Hindlimb muscle (tissue), 1 donor: ENCODE measurements around the gene AOAH. TPM values are rescaled to one million over a fixed set of nuclear protein-coding genes. Genes with fewer than 3 reads are reported as not detected.
"Not testable (repeated sequence)": the region's sequence is repeated elsewhere in the genome, so short reads cannot be mapped to it uniquely, and the experiment has no call there.

Experiments used
- DNase-seq: peaks from one replicate; pipeline ENCODE4 v3.0.0-alpha.2; 2013
- polyA plus RNA-seq: library from polyadenylated mRNA; unstranded; fragments of 120-200 nt; gene quantifications from one replicate; pipeline ENCODE4 v1.2.1, GENCODE V29; 2013; ENCODE audit not compliant: insufficient read length

Gene AOAH
- polyA plus RNA-seq, 1 donor = 4.5 TPM

DNA sequence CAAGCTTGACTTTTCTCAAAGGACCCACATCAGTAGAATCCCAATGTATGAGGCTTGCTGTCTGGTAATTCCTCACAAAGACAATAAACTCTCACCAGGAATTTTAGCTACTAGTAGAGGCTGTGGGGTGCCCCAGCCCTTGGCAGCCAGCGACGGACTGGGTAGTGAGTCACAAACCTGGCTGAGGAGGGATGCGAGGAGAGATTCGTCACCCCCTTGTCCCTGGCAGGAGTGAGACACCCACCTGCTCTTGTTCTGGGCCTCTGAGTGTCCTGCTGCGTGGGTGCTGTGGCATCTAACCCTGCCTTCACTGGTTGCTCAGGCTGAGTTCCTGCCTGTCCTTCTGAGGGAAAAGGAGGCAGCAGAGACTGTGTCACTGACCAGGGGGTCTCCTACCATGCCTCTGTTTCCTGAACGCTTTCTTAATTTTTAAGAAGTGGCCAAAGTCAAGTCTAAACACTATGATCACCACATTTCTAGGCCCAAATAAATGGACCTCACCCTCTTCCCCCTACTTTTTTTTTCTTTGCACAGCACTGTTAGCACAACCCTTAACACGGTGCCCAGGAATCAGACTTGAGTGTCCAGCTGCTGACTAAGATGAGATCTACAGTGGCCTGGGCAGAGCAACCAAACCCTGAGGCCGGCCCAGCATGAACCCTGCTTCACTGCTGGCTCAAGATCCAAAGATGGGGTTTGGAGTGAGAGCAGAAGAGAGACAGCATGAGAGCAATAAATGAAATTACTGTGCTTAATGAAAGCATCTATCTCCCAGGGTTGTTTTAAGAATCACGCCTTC is 188.2 kb downstream of the AOAH start:
- no peak for DNase-seq

- no peak for DNase-seq
These were observed 190.6 kb downstream of the AOAH start for GRCh38 chr7:36533717-36534116.

DNA sequence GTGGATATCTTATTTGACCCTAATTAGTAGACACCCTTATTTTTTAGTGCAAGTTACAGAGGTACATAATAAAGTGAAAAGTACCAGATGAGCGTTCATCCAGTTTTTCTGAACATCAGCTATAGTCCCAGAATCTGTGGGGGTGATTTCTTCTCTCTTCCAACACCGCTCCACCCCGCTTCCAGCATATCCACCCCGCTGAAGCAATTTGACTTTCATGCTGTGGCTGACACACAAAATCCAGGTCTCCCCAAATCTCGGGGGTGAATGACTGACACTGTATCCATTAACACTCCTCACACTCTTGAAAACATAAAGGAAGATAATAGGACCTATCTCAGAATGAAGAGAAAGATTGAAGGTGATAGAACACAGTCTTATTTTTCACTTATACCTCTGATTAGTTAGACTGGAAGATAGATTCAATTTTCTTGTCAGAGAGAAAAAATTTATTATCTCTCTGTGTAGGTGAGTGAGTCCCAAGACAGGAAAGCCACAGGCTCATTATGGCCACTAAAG is 191.3 kb downstream of the AOAH start:
- no peak for DNase-seq

GRCh38 chr7:36531951-36532350 is 192.3 kb downstream of the AOAH start:
- DNase-seq = no peak

- DNase-seq = no peak
These were observed 193.8 kb downstream of the AOAH start for GRCh38 chr7:36530456-36530855.

DNA sequence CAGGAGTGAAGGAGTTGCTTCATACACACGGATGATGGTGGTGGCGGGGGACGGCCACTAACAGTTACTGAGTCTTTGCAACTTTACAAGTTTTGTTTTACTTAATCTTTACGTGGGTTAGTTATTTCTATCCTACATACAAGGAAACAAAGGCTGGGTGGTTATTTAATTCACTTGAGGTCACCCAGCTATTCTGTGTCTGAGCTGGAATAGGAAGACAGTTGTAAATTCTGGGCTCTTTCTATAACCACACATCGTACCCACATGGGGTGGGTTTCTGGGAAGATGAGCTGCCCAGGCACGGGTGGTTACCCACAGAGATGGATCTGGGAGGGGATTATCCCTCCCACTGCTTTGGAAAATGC is 196.8 kb downstream of the AOAH start:
- DNase-seq = no peak

DNA sequence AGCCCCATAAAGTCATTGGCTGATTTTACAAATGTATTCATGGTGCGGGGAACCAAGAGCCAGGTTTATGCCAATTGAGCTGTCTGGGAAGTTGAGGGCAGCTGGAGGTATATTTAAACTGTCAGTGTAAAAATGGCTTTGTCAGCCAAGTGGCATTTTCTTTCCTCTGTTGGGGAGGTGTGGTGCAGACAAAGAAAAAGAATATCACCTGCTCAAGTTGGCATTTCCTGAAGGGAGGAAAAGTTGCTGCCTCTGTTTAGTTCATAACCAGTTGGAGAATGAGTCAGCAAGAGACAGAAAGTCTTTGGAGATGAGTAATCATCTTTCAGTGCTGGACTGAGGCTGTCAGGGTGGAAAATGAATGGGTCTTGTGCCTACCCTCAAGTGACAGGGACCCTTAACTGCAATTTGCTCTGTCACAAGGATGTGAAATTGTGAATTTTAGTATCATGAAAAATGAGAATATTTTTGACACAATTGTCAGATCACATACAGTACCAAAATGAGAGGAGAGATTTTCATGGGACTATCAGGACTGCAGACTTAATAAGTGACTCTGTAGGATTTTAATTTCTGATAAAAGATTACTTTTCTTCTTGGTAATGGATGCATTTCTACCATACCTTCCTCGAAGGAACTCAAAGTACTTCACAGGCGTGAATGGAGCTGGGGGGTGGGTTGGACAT is 197.3 kb downstream of the AOAH start:
- no peak for DNase-seq

- no peak for DNase-seq
These were observed 200.8 kb downstream of the AOAH start for GRCh38 chr7:36523371-36524101.

DNA sequence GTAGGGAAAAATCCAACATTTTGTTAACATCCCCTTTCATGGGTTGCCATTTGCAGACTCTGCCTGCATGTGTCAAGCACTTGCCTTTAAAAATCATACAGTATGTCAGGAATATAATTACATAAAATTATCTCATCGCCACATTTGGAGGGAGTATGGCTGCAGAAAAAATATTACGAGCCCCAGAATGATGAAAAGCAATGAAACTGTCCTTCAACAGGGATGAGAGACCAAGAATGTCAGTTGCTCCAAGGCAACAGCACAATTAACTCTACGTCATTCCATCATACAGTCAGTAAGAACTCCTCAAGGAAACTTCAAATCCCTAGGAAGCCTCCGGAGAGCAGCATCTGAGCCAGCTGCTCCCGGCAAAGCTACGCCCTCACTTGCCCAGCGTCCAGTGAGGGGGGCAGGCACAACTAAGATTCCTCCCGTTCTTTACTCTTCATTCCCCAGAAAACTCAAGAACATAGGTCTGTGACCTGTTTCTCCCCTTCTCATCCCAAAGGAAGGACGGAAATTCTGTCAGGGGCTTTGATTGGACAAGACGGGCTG is 201.8 kb downstream of the AOAH start:
- DNase-seq = no peak

- no peak for DNase-seq
These were observed 202.4 kb downstream of the AOAH start for GRCh38 chr7:36521911-36522310.

GRCh38 chr7:36521133-36521532 is 203.2 kb downstream of the AOAH start:
- no peak for DNase-seq

GRCh38 chr7:36515847-36516246 is 208.4 kb downstream of the AOAH start:
- no peak for DNase-seq

- no peak for DNase-seq
These were observed 209.7 kb downstream of the AOAH start for GRCh38 chr7:36514289-36515243.

DNA sequence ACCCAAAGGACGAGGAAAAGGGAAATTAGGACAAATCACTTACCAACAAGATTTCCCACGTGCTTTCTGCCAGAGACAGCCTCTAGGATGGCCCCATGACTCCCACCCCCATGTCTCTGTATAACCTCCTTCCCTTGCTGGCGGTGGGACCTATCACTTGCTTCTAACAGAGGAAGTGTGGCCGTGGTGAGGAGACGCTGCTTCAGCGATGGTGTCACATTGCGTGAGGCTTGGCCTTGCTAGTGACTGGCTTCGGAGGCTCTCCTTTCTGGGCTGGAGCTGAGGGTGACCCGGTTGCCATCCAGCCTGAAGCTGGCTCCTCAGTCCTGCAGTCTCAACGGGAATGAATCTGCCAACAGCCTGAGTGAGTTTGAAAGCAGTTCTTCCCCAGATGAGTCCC is 210.9 kb downstream of the AOAH start:
- no peak for DNase-seq

GRCh38 chr7:36512616-36513015 is 211.7 kb downstream of the AOAH start:
- no peak for DNase-seq

- DNase-seq = no peak
These were observed 214.3 kb downstream of the AOAH start for GRCh38 chr7:36509962-36510361.

GRCh38 chr7:36507475-36508440 is 216.5 kb downstream of the AOAH start:
- no peak for DNase-seq

DNA sequence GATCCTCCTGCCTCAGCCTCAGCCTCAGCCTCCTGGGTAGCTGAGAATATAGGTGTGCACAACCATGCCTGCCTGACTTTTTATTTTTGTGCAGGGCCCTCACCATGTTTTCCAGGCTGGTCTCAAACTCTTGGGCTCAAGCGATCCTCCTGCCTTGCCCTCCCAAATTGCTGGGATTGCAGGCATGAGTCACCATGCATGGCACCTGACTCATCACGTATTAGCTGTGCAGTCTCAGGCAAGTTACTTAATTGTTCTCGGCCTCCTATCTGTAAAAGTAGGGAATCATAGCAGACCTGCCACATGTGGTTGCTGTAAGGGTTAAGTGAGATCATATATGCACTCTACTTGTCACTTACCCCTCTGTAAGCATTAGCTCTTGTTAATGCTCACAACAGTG is 217.5 kb downstream of the AOAH start:
- no peak for DNase-seq

DNA sequence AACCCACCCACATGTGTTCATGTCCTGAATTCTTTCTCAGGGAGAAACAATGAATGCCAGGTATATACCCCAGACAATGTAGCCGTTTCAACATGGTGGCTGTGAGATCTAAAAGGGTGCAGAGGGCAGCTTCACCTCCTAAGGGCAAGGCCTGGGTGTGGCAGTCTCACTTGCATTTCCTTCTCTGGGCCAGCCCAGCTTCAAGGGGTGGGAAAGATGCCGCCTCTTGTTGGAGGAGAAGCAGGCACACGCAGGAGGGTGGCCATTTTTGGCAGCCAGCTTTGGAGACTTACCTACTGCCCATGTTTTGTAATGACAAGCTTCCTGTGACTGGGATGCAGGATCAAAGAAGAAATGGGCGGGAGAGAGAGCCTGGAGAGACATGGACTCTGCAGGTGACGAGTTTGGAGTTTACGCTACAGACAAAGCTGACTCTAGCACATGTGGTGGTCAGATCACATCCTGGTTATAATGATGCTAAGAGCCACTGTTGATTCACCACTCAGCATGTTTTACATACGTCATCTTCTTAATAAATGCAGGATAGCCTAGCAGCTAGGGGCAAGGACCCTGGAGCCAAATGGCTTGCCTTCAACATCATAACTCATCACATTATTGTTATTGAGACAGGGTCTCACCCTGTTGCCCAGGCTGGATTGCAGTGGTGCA is 218.0 kb downstream of the AOAH start:
- DNase-seq = no peak

- not testable (repeated sequence) for DNase-seq
These were observed 219.7 kb downstream of the AOAH start for GRCh38 chr7:36504617-36505016.
